Renal cortical epithelial cell (primary cell): ENCODE data around the gene F11. TPM values are rescaled to one million over a fixed set of nuclear protein-coding genes. Genes with fewer than 3 reads are reported as not detected.
"Not testable (repeated sequence)": the region's sequence is repeated elsewhere in the genome, so short reads cannot be mapped to it uniquely, and the experiment has no call there.

ENCODE experiments used
- DNase-seq: peaks from one replicate; pipeline ENCODE4 v3.0.0-alpha.2; 2011; ENCODE audit warnings: low read depth
- total RNA-seq: library from RNA; depleted of rRNA; stranded (reverse); fragments of >200 nt; gene quantifications from 2 replicates; pipeline ENCODE4 v1.2.3, GENCODE V29; 2014

Gene F11
- total RNA-seq, 1 donor from 2014 or later, result 0.45 TPM

DNA sequence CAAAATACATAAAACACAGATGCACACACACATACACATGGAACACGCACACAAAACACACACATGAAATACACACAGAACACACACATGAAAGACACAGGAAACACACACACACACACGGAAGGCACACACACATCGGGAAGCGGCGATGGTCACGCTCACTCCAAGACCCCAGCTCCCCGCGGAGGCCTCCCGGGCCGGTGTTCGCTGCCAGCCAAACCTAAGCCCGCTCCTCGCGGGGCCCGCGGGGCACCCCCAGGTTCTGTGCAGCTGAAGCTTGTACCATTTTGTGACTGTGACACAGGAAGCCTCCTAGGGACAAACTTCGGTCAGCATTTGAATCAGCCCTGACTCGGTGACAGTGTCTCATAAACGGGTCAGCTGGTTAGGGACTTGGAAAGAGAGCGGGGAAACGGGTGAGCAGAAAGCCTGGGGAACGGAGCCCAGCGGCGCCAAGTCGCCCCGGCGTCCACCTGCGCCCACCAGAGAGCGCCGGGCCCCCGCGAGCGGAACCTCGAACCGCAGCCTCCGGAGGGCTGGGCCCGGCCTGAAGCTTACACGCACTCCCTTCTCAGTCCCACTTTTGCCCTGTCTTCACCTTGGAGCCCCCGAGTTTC, 32.1 kb downstream of the F11 start:
- no peak for DNase-seq

DNA sequence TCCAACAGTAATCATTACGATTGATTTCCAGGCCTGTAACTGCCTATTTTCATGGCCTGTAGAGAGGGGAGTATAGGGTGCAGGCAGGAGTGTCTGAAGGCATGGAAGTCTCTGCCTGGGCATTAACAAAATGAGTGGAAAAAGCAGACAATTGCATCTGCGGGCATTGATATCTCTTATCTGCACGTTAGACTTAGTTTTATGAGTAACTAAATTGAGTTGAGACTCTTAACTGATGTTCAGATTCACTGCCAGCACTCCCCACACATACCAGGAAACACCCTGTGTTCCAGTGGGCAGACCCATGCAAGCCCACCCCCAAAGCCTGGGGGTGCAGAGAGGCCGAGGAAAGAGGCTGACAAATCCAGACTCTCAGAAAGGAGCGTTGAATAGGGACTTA, 33.3 kb downstream of the F11 start:
- no peak for DNase-seq

DNA sequence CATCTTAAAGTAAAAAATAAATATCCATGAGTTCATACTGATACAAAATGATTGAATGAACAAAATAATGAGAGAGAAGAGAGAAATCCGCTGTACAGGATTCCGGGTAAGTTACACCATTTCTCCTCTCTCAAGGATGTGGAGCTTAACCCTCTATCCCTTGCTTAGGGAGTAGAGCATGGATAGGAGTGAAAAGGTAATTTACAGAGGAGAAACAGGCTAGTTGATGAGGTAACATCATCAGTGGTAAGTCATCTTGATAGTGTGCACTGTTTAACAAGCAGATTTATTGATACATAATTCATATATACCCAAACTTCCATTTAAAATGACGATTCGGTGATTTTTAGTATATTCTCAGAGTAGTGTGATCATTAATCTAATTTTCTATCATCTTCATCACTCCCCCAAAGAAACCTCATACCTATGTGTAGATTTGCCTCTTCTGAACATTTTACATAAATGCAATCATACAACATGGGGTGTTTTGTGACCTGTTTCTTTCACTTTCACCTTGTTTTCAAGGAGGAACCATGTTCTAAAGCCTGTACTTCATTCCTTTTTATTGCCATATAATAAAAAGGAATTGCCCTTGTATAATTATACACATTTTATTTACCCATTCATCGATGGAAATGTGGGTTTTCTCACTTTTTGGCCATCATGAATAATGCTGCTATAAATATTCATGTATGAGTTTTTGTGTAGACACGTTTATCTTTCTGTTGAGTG, 34.8 kb downstream of the F11 start:
- no peak for DNase-seq

DNA sequence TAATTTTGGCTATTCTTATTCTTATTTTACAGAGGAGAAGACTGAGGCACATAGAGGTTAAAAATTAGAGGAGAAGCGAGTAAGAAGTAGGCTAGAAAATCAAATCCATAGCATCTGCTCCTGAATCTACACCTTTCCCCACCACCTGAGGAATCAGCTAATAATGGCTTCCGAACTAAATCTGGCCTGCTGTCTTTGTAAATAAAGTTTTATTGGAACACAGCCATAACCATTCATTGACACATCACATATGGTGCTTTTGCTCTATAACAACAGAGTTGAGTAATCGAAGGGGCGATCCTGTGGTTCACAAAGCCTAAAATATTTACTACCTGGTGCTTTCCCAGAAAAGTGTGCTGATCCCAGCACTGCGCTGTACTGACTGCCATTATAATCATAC, 38.2 kb downstream of the F11 start:
- DNase-seq, result no peak

DNA sequence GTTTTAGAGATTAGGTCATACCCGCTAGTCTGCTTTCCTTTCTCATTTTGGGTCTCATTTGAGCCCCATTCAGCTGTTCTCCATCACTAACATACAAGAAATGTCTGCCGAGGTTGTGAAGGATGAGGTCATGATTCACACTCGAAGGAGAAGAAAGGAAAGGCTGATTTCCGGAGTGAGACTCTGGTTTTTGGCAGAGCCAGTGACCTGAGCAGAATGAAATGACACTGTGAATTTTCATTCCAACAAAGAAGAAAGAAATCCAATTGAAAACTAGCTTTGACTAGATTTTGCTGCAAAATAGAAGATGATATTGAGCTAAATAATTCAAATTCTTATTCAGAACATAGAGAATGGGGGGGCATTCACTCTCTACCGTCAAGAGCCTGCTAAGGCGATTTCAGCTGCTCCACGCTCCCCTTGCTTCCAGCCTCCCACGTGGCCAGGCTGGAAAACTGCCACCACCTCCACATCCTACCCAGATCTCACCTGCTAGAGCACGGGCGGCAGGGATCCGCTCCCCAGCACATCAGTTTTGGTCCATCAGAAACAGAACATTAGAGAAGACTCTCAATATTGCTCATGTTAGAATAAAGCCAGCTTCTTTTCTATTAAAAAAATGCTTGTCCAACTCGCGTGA, 39.0 kb downstream of the F11 start:
- DNase-seq, result peak; percentile 6

DNA sequence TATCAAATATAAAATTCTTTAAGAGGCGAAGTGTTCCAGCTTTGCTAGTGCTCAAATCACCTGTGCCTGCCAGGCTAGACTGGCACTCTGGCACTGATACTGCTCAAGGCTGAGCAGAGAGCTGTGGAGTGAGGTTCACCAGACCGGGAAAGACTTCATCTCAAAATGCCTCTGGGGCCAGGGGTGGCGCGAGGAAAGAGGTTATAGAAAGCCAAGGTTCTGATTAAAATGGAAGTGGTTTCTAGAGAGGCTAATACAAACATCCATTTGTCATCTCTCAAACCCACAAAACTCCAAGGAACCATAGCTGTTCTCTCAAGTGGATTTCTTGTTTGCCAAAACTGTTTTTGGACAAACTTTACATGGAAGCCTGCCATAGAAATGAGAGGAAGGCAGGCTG, 41.5 kb downstream of the F11 start:
- no peak for DNase-seq

DNA sequence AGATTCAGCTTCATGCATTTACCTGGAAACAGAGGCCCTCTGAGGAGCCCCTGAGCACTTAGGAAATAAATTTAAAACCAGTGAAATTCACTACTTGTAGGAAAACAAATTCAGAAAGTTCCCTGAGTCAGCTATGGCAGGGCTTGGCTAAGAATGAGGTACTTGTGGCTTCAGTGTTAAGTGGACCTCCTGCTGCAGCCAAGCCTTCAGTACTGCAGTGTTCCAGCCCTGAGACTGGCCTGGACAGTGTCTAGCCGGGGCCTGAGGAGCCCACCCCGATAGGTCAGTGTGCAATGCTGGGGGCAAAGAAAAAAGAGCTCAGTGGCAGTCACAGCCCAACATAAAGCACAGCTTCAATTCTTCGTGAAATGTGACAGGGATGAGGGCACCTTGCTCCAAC, 41.9 kb downstream of the F11 start:
- DNase-seq, result no peak

DNA sequence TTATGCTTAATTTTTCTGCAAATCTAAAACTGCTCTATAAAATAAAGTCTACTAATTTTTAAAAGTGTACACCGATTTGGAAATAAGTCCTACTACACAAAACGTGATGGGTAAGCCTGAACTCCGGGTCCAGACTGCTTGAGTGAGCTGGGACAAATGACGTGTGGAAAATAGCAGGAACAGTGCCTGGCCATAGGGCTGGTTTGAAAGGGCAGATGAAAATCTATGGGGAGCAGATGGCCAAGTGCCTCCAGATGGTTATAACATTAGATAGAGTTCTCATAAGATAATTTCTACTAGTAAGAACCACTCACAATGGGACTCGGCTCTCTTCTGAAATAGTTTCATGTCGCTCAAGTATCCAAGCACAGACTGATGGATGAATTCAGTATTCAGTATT, 52.5 kb downstream of the F11 start:
- no peak for DNase-seq

DNA sequence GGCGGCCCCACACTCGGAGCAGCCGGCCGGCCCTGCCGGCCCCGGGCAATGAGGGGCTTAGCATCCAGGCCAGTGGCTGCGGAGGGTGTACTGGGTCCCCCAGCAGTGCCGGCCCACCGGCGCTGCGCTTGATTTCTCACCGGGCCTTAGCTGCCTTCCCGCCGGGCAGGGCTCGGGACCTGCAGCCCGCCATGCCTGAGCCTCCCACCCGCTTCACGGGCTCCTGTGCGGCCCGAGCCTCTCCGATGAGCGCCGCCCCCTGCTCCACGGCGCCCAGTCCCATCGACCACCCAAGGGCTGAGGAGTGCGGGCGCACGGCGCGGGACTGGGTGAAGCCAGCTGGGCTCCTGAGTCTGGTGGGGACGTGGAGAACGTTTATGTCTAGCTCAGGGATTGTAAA, 58.7 kb downstream of the F11 start:
- DNase-seq, result not testable (repeated sequence)

DNA sequence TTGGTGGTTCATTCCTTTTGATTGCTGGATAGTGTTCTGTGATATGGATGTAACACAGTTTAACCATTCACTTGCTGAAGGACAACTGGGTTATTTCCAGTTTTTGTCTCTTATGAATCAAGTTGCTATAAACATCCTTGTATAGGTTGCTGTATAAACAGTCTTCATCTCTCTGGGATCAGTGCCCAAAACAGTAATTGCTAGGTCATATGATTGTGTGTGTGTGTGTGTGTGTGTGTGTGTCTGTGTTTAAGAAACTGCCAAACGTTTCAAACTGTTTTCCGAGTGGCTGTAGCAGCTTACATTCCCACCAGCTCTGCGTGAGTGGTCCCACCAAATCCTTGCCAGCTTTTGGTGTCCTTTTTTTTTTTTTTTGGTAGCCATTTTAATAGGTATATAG, 60.4 kb downstream of the F11 start:
- no peak for DNase-seq

DNA sequence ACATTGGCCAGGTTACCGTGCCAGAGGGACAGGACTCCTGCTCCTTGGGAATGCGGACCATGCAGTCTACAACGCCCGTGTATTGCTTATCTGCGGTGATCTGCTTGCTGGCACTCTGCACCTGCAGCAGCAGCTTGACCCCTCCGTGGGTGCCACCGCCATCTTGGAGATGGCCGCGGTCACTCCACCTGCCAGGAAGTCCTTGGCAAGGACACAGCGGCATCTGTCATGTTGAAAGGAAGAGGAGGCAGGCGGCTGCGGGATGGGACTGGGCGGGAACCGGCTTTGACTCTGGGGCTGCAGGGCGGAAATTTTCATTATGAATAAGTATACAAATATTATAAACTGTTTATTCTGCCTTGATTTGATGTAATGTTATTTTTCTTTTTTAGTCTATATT, 63.4 kb downstream of the F11 start:
- DNase-seq, result no peak

DNA sequence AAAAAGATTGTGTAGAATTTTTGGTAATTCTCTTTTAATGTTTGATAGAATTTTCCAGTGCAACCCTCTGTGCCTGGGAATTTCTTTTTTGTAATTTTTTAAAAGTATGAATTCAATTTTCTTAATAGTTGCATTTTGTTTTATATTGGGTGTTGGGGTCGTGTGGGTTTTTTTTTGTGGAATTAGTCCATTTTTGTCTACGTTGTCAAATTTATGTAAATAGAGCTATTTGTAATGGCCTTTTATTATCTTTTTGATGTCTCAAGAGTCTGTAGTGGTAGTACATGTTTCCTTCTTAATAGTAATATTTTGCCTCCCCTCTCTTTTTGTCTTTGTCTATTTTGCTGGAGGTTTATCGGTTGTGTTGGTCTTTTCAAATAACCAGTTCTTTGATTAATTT, 64.4 kb downstream of the F11 start:
- DNase-seq, result no peak

DNA sequence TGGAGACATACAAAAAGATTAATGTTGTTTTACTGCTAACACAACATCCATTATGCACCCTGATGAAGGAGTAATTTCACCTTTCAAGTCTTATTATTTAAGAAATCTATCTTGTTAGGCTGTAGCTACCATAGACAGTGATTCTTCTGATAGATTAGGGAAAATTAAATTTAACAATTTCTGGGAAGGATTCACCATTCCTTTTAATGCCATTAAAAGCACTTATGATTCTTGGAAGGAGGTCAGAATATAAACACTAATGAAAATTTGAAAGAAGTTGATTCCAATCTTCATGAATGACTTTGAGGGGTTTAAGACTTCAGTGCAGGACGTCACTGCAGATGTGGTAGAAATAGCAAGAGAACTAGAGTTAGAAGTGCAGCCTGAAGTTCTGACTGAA, 69.8 kb downstream of the F11 start:
- no peak for DNase-seq

Other genes starting within 250 kb of the F11 start
- 8.9 and 17.5 TPM in 2 replicates for gene TLR3, start 197.0 kb upstream of the F11 start, total RNA-seq
- 21.2 and 31.9 TPM in 2 replicates for gene FAM149A, start 161.5 kb upstream of the F11 start, total RNA-seq
- 21.4 and 78.5 TPM in 2 replicates for gene CYP4V2, start 74.6 kb upstream of the F11 start, total RNA-seq
- gene KLKB1, start 38.7 kb upstream of the F11 start, total RNA-seq, result 0.35 and 0.65 TPM in 2 replicates